Suppressor macrophage treated with lipopolysaccharide for 1 hour (primary cell): ENCODE results near the gene DUXB.
A peak's percentile ranks its signal among the peaks of the same experiment; 100 is the strongest.

Experiments
- DNase-seq, 3 donors: peaks; one replicate each; pipeline ENCODE4 v3.0.0-alpha.2; 2020 to 2022

DUXB gene, protein sequence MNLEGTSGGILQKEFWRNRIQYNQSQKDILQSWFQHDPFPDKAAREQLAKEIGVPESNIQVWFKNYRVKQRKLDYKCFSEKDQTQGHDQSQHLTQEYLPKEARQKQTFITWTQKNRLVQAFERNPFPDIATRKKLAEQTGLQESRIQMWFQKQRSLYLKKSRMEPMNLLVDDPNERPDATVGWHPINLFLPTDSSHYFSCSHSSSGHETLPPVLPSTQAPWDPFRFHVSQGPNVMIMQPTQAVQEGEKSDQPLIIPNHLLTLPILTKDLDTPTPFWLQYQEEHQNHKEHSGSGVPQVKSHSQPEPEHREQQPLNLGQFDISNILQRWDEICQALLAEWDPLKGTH

DNA sequence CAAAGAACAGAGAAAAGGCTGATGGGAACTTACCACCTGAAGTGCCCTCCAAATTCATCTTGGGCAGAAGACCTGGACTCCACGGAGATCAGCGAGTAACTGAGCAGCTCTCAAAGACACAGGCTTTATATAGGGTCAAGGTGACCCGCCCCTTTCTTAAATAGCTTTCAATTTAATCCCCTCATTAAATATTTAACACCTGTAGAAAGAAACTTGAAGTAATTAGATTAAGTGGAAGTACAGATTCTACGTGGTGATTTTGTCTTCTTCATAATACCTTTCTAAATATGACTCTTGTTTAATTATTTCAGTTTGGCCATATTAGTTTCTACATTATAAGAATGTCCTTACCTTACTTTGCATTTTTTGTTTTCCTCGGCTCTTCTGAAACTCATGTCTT, at the start of gene DUXB:
TSS of gene DUXB (minus strand) at position 101 of the 400 bp plus-strand sequence. CDS start at position 58, 43 bp downstream.
- no peak for DNase-seq

DNA sequence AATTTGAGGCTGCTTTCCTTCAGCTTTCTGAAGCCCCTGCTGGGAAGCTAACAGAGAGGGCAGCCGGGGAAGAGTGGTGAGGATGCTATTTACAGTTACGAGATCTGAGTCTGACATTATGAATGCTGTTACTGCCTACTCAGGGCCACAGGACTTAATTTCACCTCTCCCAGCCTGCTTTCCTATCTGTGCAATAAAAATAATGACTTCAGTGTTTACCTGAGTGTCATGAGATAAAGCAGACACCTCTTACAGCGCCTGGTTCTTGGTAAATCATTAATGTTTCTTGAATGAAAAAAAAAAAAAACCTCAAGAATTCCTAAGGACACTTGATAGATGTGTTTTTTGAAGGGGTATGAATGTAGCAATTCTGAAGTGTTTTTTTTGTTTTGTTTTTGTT, 49.3 kb upstream of the DUXB start:
- no peak for DNase-seq

DNA sequence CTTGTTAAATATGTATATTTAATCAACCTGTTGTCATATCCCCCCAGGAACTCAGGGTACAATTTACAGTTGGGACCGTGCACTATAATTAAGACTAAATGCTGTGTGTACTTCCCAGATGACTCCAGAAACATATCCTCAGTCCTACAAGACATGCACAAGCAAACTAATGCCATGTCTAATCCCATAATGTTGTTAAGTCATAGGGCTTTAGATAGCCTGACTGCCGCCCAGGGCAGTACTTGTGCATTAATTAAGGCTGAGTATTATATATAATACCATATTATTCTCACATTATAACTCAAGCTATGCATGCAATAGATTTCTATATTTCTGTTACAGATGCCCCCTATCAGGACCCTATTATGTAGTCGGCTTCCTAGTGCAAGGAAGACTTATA, 45.1 kb upstream of the DUXB start:
- peak in 1 of 3 donors; percentile 5 for DNase-seq

DNA sequence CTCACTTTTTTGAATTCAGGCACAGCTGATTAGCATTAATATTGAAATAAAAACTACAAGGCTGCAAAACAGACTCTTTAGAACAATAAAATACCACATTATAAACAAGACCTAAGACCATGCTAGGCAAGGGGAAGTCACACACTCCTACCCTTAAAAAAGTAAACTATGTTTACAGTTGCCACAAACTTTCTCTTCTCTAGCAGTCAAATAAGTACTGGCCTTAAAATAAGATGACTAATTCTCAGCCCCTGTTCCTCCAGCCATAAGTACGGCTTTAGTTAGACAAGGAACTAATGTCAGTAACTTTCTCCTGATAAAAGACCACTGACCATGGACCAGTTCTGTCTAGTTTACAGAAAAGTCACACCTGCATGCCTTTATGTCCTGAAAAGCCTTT, 44.6 kb upstream of the DUXB start:
- DNase-seq = peak in 1 of 3 donors; percentile 11

DNA sequence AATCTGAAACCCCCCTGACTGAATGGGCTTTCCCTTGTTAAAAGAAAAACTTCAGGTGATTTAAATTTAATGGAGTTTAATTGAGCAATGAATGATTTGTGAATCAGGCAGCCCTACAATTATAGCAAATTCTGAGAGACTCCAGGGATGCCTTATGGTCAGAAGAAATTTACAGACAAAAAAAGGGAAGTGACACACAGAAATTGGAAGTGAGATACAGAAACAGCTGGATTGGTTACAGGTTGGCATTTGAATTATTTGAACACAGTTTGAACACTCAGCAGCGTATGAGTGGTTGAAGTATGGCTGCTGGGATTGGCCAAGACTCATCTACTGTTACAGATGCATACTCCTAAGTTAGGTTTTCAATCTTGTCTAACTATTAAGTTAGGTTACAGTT, 44.0 kb upstream of the DUXB start:
- DNase-seq = peak in 1 of 3 donors; percentile 12

DNA sequence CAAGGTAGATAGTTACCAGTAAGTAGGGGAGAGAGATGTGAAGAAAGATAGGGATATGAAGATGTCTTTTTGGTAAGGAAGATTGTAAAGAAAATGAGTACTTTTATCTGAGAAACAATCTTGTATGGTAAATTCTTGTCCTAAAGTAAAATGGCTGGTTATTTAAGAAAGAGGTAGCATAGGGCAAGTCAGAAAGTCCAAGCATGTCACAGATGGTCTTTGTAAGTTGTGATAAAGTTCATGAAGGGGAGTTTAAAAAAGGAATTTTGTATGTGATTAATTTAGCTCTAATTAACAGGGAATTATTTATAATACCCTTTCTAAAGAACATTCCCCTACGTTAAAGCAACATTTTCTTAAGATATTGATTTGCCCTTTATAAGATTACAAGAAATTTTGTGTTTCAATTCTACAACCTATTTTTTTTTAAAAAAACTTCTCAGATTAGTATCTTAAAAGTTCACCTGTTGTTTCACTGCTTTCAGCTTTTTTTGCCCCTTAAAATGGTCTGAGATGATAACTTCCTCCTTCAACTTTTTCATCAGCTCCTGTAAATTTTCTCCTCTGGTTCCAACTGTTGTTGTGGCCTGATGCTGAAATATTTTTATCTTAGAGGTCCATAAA, 41.3 kb upstream of the DUXB start:
- DNase-seq = peak in 1 of 3 donors; percentile 14

DNA sequence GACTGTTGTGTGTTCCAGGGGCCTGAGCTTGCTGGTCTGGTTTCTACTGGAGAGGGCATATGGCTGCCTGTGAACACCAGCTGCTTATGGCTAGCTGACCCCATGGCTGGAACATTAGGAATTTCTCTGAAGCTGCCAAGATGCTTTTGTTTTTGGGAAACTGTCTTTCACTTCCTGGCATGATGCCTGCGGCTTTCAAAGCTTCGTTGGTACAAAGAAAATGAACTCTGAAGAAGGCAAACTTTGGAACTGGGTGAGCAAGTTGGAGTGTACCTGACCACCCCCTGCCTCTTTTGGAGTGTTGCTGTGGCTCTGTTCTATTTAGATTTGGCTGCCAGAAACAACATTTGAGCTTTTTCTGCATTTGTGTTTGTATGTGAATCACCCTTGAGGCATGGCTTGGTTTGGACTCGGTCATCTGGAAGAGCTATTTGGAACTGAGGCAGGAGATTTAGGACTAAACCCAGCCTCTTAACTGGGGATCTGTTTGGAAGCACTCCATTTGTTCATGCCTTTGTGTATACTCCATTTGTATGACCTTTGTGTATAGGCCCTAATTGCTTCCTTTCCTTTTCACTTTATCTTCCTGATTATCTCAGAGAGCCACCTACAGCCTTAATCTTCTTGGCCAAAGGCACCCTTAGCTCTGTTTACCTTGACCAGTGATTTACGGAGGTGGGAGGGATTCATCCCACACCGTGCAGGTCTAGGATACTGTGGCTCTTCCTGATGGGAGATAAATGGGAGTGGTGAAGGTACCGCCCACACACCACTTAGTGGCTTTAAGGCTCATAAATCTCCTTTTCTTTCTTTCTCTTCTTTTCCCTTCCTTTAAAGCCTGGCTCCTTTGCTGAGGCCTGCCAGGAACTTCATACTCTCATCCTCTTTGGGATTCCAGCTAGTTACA, 32.3 kb upstream of the DUXB start:
- DNase-seq = peak in 1 of 3 donors; percentile 8

DNA sequence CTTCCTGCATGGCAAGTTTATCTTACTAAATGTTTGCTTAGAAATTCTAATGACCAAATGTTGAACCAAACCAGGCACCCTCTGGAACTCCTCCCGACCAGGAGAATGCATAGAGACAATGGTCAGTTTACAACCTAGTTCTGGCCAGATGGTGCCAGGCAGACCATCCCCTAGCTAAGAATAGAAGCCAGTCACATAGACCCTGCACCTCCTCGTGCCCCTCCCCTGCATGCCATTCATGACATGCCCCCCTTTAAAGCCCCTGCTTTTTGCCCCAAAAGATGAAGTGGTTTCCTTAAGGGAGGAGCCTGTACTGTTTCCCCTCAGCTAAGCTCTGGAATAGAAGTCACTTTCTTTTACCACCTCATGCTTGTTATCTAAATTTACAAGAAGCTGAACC, 31.6 kb upstream of the DUXB start:
- DNase-seq = no peak

DNA sequence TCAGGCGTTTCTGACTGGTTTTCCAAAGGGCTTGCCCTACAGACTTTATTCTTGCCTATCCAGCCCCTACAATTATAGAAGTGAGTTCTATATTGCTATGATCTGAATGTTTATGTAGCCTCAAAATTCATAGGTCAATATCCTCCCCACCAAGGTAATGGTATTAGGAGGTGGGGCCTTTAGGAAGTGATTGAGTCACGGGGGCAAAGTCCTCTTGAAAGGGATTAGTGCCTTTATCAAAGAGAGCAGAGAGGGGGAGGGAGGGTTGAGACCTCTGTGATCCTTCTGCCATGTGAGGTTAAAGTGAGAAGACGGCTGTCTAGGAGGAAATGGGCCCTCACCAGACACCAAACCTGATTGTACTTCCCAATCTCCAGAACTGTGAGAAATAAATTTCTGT, 26.0 kb upstream of the DUXB start:
- peak in 1 of 3 donors; percentile 4 for DNase-seq

DNA sequence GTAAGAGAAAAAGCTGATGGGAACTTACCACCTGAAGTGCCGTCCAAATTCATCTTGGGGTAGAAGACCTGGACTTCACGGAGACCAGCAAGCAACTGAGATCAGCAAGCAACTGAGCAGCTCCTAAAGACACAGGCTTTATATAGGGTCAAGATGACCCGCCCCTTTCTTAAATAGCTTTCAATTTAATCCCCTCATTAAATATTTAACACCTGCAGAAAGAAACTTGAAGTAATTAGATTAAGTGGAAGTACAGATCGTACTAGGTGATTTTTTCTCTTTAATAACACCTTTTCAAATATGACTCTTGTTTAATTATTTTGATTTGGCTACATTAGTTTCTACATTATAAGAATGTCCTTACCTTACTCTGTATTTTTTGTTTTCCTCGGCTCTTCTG, 25.1 kb upstream of the DUXB start, which contains the start of gene CPHXL:
TSS of gene CPHXL (minus strand) at position 101 of the 400 bp plus-strand sequence. CDS start at position 53, 48 bp downstream.
- DNase-seq = no peak

DNA sequence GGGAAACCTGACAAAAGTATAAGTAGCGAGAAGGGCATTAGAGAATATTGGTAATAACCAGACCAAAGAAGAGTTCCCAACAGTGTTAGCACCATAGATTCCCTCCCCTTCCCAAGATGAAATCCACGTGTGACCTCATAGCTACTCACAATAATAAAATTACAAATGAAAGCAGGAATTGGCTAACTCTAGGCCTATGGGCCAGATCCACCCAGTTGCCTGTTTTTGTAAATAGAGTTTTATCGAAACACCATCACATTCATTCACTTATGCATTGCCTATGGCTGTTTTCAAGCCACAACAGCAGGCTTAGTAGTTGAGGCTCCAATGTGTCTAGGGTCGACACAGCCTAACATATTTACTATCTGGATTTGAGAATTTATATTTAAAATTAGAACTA, 17.2 kb upstream of the DUXB start:
- no peak for DNase-seq

DNA sequence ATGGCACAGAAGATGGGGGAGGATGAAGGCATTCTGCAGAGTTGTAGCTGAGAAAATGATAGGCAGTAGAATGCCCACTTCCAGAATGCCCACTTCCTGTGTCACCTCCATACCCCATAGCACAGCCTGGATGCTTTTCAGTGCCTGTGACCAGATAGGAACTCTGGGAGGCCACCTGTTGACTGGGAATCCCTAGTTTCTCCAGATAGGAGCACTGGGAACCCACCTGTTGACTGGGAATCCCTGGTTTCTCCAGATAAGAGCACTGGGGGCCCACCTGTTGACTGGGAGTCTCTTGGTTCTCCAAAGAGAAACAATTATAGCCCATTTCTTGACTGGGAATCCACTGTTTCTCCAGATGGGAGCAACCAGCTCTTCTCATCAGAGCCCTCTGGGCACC, 13.4 kb upstream of the DUXB start:
- DNase-seq = no peak

DNA sequence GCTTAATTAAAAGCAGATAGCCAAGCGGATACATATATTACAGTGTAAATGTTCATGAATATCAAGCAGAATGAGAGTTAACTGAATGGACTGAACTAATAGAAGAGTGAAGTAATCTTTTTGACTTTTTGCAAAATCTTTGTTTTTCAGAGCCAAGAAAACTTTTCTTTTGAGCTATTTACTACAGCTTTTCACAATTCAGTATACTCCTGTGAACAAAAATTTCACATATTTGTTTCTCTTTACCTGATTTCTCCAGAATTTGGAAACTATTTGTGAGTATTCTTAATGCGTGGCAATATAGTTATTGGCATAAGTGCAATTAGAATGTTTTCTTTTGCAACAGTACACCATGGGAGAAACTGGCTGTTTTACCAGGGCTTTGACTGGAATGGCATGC, 9.1 kb upstream of the DUXB start:
- no peak for DNase-seq

DNA sequence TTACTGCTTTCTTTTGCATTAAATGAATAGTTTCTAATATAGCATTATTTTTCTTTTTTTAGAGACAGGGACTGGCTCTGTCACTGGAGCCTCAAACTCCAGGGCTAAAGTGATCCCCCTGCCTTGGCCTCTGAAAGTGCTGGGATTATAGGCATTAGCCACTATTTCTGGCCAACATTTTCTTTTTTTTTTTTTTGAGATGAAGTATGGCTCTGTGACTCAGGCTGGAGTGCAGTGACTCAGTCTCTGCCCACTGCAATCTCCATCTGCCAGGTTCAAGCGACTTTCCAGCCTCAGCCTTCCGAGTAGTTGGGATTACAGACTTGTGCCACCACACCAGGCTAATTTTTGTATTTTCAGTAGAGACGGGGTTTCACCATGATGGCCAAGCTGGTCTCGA, 2.0 kb upstream of the DUXB start:
- no peak for DNase-seq

DNA sequence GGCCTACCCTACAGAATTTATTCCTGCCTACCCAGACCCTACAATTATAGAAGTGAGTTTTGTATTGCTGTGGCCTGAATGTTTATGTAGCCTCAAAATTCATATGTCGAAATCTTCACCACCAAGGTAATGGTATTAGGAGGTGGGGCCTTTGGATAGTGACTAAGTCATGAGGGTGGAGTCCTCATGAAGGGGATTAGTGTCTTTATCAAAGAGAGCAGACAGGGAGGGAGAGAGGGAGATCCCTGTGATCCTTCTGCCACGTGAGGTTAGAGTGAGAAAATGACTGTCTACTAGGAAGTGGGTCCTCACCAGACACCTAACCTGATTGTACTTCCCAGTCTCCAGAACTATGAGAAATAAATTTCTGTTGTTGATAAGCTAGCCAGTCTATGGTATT, 981 bp upstream of the DUXB start:
- no peak for DNase-seq

DNA sequence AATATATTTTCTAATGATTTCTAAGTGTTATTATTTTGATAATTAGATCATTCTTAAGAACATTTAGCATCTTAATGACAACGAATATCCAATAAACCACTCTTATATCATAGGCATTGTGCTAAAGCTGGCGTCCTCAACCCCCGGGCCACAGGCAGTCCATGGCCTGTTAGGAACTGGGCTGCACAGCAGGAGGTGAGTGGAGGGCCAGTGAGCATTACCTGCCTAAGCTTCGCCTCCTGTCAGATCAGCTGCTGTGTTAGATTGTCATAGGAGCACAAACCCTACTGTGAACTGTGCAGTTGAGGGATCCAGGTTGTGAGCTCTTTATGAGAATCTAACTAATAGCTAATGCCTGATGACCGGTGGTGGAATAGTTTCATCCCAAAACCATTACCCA, 3.7 kb downstream of the DUXB start:
- no peak for DNase-seq

DNA sequence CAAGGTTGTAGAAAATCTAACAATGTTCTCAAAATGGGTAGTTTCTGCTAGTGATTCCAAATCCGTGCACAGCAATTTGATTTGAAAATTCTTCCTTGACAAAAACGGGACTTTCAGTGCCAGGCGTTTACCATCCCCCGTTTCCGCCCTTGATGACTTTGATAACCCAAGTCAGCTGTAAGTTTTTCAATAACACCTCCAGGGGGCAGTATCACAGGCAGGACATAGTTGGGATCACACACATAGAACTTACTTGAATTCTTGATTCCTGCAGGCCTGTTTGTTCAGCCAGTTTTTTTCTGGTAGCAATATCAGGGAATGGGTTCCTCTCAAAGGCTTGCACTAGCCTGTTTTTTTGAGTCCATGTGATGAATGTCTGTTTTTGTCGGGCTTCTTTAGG, 5.6 kb downstream of the DUXB start:
- no peak for DNase-seq

DNA sequence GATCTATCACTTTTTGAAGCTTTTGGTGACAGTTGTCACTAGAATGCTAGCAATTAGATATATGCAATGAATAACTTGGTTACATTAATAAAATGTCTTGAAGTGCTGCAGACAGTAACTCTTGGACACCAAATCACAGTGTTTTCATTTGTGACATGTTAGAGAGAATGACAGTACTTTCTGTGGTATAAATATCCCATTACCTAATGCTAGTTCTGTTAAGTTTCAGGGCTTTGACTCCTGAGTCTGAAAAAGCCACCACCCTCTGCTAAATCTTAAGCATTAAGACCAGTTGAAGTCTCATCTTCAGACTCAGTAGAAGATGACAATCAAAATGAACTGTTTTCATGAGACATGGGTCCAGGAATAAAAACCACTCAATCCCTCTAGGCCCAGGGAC, 13.9 kb downstream of the DUXB start:
- DNase-seq = no peak

DNA sequence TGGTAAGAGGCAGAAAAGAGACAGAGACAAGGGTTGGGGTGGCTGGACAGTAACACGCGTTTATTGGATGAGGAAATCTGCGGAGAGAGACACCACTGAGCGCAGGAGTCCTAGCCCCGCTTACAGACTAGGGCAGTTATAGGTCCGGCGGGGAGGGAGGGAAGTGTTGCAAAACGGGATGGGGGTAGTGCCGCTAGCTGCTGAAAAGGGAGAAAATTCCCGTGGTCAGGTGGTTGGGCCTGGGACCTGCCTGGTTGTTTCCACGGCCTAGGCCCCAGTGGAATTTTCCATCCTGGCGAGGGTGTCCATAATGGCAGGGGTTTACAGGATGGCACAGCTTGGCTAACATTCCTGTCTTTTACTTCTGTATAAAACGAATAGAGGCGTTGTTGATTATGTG, 19.0 kb downstream of the DUXB start:
- DNase-seq = no peak

DNA sequence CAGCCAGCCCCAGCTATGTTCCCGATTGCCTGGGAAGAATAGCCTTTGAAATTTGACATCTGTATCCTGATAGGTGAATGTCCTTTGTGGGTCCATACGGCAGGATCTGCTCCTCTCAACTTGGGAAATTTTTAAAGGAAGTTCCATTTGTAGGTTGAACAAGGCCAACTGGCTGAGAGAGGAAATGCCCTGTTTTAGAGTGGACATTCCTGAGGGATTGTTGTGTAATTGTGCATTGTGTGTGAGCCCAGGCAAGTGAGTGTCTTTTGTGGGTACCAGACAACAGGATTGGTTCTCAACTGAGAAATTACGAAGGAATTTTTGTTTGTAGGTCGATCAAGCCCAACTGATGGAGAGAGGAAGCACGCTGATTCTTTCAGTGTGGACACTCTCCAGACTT, 21.9 kb downstream of the DUXB start:
- DNase-seq = no peak

DNA sequence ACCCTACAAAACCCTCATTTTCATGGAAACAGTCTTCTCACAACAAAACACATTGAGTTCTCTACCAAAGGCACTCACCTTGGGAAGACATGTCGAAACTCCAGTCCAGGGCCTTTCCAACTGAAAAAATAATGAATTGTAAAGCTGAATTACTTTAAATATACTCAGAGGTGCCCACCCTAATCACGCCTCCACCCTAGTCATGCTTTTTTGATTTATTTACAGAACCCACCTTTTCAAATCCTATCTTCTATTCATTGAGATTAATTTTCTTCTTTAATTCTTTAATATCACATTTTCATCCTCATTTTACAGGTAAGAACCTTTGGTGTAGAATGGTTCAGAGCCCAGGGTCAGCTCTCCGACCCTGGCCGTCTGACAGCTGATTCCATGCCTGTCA, 24.4 kb downstream of the DUXB start, which contains the start of gene CPHXL2:
TSS of gene CPHXL2 (minus strand) at position 101 of the 400 bp plus-strand sequence. CDS start at position 91, 10 bp downstream.
- no peak for DNase-seq

DNA sequence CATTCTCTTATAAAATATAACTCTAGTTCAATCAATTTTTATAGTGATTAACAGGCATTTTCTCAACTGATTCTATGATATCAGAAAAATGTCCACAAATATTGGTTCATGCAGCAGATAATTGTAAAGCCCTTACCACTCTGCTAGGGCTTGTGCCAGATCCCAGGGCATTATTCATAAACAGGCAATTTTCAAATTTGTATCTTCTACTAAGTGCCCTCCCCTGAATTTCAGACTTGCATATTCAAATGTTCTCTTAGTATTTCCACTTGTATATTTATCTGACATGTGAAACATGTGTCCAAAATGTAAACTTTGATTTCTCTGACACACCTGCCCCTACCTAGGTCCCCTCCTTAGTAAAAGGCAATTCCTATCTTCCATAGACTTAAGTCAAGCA, 33.8 kb downstream of the DUXB start:
- DNase-seq = no peak

DNA sequence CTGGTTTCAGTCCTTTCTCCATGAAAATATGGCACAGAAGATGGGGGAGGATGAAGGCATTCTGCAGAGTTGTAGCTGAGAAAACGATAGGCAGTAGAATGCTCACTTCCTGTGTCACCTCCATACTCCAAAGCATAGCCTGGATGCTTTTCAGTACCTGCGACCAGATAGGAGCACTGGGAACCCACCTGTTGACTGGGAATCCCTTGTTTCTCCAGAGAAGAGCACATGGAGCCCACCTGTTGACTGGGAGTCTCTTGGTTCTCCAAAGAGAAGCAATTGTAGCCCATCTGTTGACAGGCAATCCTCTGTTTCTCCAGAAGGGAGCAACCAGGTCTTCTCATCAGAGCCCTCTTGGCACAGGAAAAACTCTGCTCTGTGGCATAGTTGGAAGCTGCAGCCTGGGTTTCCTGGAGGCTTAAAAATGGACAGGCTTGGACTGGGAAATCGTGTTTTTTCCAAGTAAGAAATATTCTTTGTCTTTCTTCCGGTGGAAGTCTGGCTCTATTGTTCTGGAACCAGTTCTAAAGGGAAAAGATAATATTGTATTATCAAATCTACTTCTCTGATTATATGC, 40.4 kb downstream of the DUXB start:
- no peak for DNase-seq
